K562 (cell line): Measurements from ENCODE around the gene CPSF4L.

Source experiments
- MEF2D ChIP-seq: conservative IDR thresholded peaks from 2 replicates; pipeline ENCODE4 v1.6.1; 2016; ENCODE audit warnings: low read depth, missing genetic modification characterization, missing compliant biosample characterization
- RBM22 ChIP-seq: fragments of 200-400 bp; formaldehyde crosslinking; IDR thresholded peaks from 2 replicates; pipeline ENCODE4 v1.6.1; 2018; ENCODE audit warnings: low read length, low read depth; ENCODE audit not compliant: poor library complexity, severe bottlenecking
- SP1 ChIP-seq: sonication (generic); formaldehyde crosslinking; IDR thresholded peaks from 2 replicates; pipeline ENCODE4 v1.8.1; 2022; ENCODE audit warnings: mild to moderate bottlenecking, missing genetic modification reagents
- ZZZ3 ChIP-seq: fragments of 450-650 bp; IDR thresholded peaks from 2 replicates; pipeline ENCODE4 v1.6.1; 2016; ENCODE audit warnings: antibody characterized with exemption, mild to moderate bottlenecking, moderate library complexity
- TF ChIP-seq, protein P1 (sequence below): IDR thresholded peaks from 2 replicates; pipeline ENCODE4 v1.6.1; 2011; ENCODE audit warnings: borderline replicate concordance, low read depth, mild to moderate bottlenecking, moderate library complexity, low read length; ENCODE audit not compliant: insufficient read depth, poor library complexity, severe bottlenecking
- TF ChIP-seq, protein P2 (sequence below), 3 experiments: IDR thresholded peaks in 2 of 3; conservative IDR thresholded peaks in 1 of 3; 2 replicates each; pipeline ENCODE4 v1.5.1; 2011 to 2012; ENCODE audit warnings: low read length in 3 of 3, mild to moderate bottlenecking in 3 of 3, control low read depth in 2 of 3, improper control_type of control experiment in 1 of 3, inconsistent platforms in 1 of 3, low read depth in 1 of 3, mixed read lengths in 1 of 3, moderate library complexity in 1 of 3; ENCODE audit not compliant: insufficient read depth in 2 of 3
- TF ChIP-seq, protein P3 (sequence below): fragments of 450-650 bp; IDR thresholded peaks from 2 replicates; pipeline ENCODE4 v1.6.1; 2014; ENCODE audit warnings: low read depth, mild to moderate bottlenecking, moderate library complexity, borderline replicate concordance

DNA sequence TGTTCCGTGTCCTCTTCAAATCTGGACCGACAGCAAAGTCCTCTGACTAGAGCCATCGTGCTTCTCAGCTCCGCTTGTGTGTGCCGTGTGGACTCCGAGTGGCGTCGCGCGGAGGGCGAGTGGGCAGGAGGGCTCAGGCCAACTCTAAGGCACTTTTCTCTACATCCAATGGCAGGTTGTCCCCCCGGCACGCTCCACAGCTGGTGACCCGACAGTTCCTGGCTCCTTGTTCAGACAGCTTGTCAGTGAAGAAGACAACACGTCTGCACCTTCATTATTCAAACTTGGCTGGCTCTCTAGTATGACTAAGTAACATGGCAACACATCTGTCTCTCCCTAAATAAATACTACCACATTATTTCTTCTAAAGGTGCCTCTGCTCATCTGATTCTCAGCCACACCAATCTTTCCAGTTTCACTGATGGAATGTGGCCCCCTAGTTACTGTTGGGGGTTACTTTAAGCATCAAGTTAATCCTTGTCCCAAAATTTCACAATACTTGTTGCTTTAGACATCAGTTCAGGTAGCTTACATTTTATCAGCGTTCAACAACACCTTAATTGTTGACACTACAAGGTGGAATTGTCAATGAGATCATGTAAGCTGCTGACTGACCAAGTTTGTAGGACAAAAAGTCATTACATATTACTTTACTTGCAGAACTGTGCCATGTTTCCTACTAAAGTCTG lies 53.4 kb downstream of the CPSF4L start:
- TF ChIP-seq RBM22 (no peak), SP1 (CRISPR knock-in tag) (no peak), ZZZ3 (no peak), MEF2D (tag) (no peak)
- TF ChIP-seq, protein P1, sequence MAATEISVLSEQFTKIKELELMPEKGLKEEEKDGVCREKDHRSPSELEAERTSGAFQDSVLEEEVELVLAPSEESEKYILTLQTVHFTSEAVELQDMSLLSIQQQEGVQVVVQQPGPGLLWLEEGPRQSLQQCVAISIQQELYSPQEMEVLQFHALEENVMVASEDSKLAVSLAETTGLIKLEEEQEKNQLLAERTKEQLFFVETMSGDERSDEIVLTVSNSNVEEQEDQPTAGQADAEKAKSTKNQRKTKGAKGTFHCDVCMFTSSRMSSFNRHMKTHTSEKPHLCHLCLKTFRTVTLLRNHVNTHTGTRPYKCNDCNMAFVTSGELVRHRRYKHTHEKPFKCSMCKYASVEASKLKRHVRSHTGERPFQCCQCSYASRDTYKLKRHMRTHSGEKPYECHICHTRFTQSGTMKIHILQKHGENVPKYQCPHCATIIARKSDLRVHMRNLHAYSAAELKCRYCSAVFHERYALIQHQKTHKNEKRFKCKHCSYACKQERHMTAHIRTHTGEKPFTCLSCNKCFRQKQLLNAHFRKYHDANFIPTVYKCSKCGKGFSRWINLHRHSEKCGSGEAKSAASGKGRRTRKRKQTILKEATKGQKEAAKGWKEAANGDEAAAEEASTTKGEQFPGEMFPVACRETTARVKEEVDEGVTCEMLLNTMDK = no peak
- TF ChIP-seq, protein P2, sequence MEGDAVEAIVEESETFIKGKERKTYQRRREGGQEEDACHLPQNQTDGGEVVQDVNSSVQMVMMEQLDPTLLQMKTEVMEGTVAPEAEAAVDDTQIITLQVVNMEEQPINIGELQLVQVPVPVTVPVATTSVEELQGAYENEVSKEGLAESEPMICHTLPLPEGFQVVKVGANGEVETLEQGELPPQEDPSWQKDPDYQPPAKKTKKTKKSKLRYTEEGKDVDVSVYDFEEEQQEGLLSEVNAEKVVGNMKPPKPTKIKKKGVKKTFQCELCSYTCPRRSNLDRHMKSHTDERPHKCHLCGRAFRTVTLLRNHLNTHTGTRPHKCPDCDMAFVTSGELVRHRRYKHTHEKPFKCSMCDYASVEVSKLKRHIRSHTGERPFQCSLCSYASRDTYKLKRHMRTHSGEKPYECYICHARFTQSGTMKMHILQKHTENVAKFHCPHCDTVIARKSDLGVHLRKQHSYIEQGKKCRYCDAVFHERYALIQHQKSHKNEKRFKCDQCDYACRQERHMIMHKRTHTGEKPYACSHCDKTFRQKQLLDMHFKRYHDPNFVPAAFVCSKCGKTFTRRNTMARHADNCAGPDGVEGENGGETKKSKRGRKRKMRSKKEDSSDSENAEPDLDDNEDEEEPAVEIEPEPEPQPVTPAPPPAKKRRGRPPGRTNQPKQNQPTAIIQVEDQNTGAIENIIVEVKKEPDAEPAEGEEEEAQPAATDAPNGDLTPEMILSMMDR (IDR thresholded peaks at IDR 0.05 in 2 of 3, conservative IDR thresholded peaks at IDR 0.05 in 1 of 3; ENCODE audit: insufficient read depth in 2 of 3, low read depth in 1 of 3, low read length in 3 of 3) = no peak
- TF ChIP-seq, protein P3, sequence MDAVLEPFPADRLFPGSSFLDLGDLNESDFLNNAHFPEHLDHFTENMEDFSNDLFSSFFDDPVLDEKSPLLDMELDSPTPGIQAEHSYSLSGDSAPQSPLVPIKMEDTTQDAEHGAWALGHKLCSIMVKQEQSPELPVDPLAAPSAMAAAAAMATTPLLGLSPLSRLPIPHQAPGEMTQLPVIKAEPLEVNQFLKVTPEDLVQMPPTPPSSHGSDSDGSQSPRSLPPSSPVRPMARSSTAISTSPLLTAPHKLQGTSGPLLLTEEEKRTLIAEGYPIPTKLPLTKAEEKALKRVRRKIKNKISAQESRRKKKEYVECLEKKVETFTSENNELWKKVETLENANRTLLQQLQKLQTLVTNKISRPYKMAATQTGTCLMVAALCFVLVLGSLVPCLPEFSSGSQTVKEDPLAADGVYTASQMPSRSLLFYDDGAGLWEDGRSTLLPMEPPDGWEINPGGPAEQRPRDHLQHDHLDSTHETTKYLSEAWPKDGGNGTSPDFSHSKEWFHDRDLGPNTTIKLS = no peak
